ENCODE results near the gene ACP5. TPM values are rescaled to one million over a fixed set of nuclear protein-coding genes. Genes with fewer than 3 reads are reported as not detected.

ACP5 gene
- total RNA-seq, 1 experiment from 2014 or later: 0.76 TPM

GRCh38 chr19:11547929-11548700 lies 29.3 kb downstream of the ACP5 start:
- DNase-seq (ENCODE audit: low read depth): no peak

- DNase-seq (ENCODE audit: low read depth): no peak
Measured at GRCh38 chr19:11541238-11541637, 36.2 kb downstream of the ACP5 start.

GRCh38 chr19:11540645-11541044 lies 36.8 kb downstream of the ACP5 start:
- peak; percentile 61 for DNase-seq (ENCODE audit: low read depth)

GRCh38 chr19:11539495-11540365 lies 37.7 kb downstream of the ACP5 start:
- peak; percentile 44 for DNase-seq (ENCODE audit: low read depth)

GRCh38 chr19:11538232-11539036 lies 39.0 kb downstream of the ACP5 start, which contains the start of gene CNN1:
TSS of gene CNN1 (plus strand) at chr19:11538851. CDS start at chr19:11538928, 77 bp downstream.
- peak; percentile 68 for DNase-seq (ENCODE audit: low read depth)

GRCh38 chr19:11535792-11536595 lies 41.5 kb downstream of the ACP5 start:
- DNase-seq (ENCODE audit: low read depth): peak; percentile 84

- no peak for DNase-seq (ENCODE audit: low read depth)
Measured at GRCh38 chr19:11534948-11535347, 42.5 kb downstream of the ACP5 start.

GRCh38 chr19:11534538-11534937 lies 42.9 kb downstream of the ACP5 start:
- no peak for DNase-seq (ENCODE audit: low read depth)

- peak; percentile 40 for DNase-seq (ENCODE audit: low read depth)
Measured at GRCh38 chr19:11530432-11530831, 47.0 kb downstream of the ACP5 start.

GRCh38 chr19:11528551-11529341 lies 48.7 kb downstream of the ACP5 start, which contains the start of gene ECSIT:
TSS of gene ECSIT (minus strand) at chr19:11529134. CDS start at chr19:11519170, 9,964 bp downstream.
- peak; percentile 99 for DNase-seq (ENCODE audit: low read depth)

Other genes starting within 250 kb of the ACP5 start
- gene RAB3D, start 238.0 kb downstream of the ACP5 start, total RNA-seq (2014; rRNA removed; shearing (Covaris generic)): 0.17 and 0.74 TPM in 2 replicates
- gene TMEM205, start 231.4 kb downstream of the ACP5 start, total RNA-seq (2014; rRNA removed; shearing (Covaris generic)): 206 and 246 TPM in 2 replicates
- 4.7 and 7.9 TPM in 2 replicates for gene CCDC159, start 231.1 kb downstream of the ACP5 start, total RNA-seq (2014; rRNA removed; shearing (Covaris generic))
- gene PLPPR2, start 222.2 kb downstream of the ACP5 start, total RNA-seq (2014; rRNA removed; shearing (Covaris generic)): 27.9 and 31.6 TPM in 2 replicates
- gene SWSAP1, start 203.0 kb downstream of the ACP5 start, total RNA-seq (2014; rRNA removed; shearing (Covaris generic)): 2.4 and 2.7 TPM in 2 replicates
- 10.5 and 10.7 TPM in 2 replicates for gene EPOR, start 193.3 kb downstream of the ACP5 start, total RNA-seq (2014; rRNA removed; shearing (Covaris generic))
- 2.5 and 3.7 TPM in 2 replicates for gene RGL3, start 158.3 kb downstream of the ACP5 start, total RNA-seq (2014; rRNA removed; shearing (Covaris generic))
- gene ODAD3, start 142.5 kb downstream of the ACP5 start, total RNA-seq (2014; rRNA removed; shearing (Covaris generic)): 0.32 and 0.54 TPM in 2 replicates
- 65.9 and 132 TPM in 2 replicates for gene PRKCSH, start 142.0 kb downstream of the ACP5 start, total RNA-seq (2014; rRNA removed; shearing (Covaris generic))
- not detected in 2 replicates for gene ELAVL3, start 96.6 kb downstream of the ACP5 start, total RNA-seq (2014; rRNA removed; shearing (Covaris generic))
- 5.2 and 21.1 TPM in 2 replicates for gene ZNF653, start 71.8 kb downstream of the ACP5 start, total RNA-seq (2014; rRNA removed; shearing (Covaris generic))
- 29.5 and 43.3 TPM in 2 replicates for gene ECSIT, start 48.5 kb downstream of the ACP5 start, total RNA-seq (2014; rRNA removed; shearing (Covaris generic))
- 30.5 and 31.4 TPM in 2 replicates for gene CNN1, start 38.8 kb downstream of the ACP5 start, total RNA-seq (2014; rRNA removed; shearing (Covaris generic))
- gene ELOF1, start 18.4 kb downstream of the ACP5 start, total RNA-seq (2014; rRNA removed; shearing (Covaris generic)): 84.6 and 136 TPM in 2 replicates
- gene ZNF627, start 19.8 kb upstream of the ACP5 start, total RNA-seq (2014; rRNA removed; shearing (Covaris generic)): 10.6 and 22.6 TPM in 2 replicates
- gene ZNF823, start 161.3 kb upstream of the ACP5 start, total RNA-seq (2014; rRNA removed; shearing (Covaris generic)): 10.1 and 17.0 TPM in 2 replicates
- gene ZNF441, start 189.4 kb upstream of the ACP5 start, total RNA-seq (2014; rRNA removed; shearing (Covaris generic)): 3.9 and 4.8 TPM in 2 replicates
- 0.39 and 0.64 TPM in 2 replicates for gene ZNF491, start 220.9 kb upstream of the ACP5 start, total RNA-seq (2014; rRNA removed; shearing (Covaris generic))
- 4.6 and 6.8 TPM in 2 replicates for gene ZNF440, start 236.6 kb upstream of the ACP5 start, total RNA-seq (2014; rRNA removed; shearing (Covaris generic))